Esophagus muscularis mucosa (tissue), 3 donors: Measurements from ENCODE around the gene NUDT4.

Experiments
- POLR2AphosphoS5 ChIP-seq, 2 donors: sonication (generic); formaldehyde crosslinking; IDR thresholded peaks; one replicate each; pipeline ENCODE4 v1.6.1; 2017; ENCODE audit warnings: antibody characterized with exemption in 2 of 2
- TF ChIP-seq, protein P1 (sequence below), 3 experiments: fragments of 200-600 bp in 2 of 3; fragments of 450-650 bp in 1 of 3; sonication (generic) in 2 of 3; IDR thresholded peaks; one replicate each; pipeline ENCODE4 v1.5.1; 2017 to 2019; ENCODE audit warnings: antibody characterized with exemption in 3 of 3, mild to moderate bottlenecking in 2 of 3, moderate library complexity in 1 of 3

DNA sequence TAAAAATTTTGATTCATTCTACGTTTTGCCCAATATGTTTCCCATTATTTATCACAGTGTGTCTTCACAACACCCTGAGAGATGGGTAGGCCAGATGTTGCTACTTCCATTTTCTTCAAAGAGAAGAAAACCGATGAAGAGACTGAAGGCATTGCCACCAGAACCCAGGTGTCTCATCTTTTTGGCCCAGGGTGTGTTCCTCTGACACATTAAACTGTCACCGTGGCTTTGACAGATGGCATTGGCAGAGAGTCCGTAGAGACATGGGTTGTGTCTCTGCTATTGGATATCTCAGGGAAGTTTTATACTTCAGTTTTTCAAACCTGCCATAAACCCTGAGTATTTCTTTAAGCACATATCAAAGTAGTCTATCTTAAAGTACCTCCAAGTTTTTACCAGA, 11.3 kb upstream of the NUDT4 start:
- TF ChIP-seq, protein P1, sequence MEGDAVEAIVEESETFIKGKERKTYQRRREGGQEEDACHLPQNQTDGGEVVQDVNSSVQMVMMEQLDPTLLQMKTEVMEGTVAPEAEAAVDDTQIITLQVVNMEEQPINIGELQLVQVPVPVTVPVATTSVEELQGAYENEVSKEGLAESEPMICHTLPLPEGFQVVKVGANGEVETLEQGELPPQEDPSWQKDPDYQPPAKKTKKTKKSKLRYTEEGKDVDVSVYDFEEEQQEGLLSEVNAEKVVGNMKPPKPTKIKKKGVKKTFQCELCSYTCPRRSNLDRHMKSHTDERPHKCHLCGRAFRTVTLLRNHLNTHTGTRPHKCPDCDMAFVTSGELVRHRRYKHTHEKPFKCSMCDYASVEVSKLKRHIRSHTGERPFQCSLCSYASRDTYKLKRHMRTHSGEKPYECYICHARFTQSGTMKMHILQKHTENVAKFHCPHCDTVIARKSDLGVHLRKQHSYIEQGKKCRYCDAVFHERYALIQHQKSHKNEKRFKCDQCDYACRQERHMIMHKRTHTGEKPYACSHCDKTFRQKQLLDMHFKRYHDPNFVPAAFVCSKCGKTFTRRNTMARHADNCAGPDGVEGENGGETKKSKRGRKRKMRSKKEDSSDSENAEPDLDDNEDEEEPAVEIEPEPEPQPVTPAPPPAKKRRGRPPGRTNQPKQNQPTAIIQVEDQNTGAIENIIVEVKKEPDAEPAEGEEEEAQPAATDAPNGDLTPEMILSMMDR (IDR thresholded peaks at IDR 0.05), result no peak
- TF ChIP-seq POLR2AphosphoS5 (IDR thresholded peaks at IDR 0.05), result no peak
